LNCaP clone FGC (cell line): ENCODE results near the gene HOXC9.

Source experiments
- DNase-seq: peaks from one replicate; pipeline ENCODE4 v3.0.0-alpha.2; 2011; ENCODE audit warnings: low read depth
- H3K4me3 ChIP-seq: 2 replicates; pipeline ENCODE4 v1.5.1; 2011; ENCODE audit warnings: mild to moderate bottlenecking, low read depth, low read length, control low read depth
- TF ChIP-seq, protein P1 (sequence below): IDR thresholded peaks from 2 replicates; pipeline ENCODE4 v1.5.1; 2012; ENCODE audit warnings: mild to moderate bottlenecking; ENCODE audit not compliant: control insufficient read depth, insufficient read depth; ENCODE audit errors: extremely low read depth

The HOXC9 gene

DNA sequence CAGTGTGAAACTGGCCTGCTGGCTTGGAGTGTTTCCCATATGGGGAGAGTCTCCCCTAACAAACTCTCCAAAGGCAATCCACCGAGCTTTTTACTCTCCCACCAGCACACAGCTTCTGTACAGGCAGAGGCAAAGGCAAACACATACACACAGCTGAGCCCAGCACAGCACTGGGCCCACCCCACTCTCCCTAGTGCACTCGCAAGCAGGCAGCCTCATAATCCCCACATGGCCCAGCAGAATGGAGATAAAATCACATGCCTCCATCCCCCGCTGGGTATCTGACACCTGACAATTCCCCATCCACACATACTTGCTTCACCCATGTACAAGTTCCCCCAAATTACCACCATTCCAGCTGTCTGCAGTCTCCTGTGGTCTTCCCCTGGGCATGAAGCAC lies 41.8 kb upstream of the HOXC9 start:
- no peak for DNase-seq
- TF ChIP-seq, protein P1, sequence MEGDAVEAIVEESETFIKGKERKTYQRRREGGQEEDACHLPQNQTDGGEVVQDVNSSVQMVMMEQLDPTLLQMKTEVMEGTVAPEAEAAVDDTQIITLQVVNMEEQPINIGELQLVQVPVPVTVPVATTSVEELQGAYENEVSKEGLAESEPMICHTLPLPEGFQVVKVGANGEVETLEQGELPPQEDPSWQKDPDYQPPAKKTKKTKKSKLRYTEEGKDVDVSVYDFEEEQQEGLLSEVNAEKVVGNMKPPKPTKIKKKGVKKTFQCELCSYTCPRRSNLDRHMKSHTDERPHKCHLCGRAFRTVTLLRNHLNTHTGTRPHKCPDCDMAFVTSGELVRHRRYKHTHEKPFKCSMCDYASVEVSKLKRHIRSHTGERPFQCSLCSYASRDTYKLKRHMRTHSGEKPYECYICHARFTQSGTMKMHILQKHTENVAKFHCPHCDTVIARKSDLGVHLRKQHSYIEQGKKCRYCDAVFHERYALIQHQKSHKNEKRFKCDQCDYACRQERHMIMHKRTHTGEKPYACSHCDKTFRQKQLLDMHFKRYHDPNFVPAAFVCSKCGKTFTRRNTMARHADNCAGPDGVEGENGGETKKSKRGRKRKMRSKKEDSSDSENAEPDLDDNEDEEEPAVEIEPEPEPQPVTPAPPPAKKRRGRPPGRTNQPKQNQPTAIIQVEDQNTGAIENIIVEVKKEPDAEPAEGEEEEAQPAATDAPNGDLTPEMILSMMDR = no peak
- H3K4me3 ChIP-seq = no peak overlapping the region

- H3K4me3 ChIP-seq = no peak overlapping the region
- DNase-seq = no peak
- TF ChIP-seq, protein P1 = no peak
Observed at GRCh38 chr12:53959314-53959713, 40.6 kb upstream of the HOXC9 start.

- TF ChIP-seq, protein P1 = no peak
- DNase-seq = no peak
- H3K4me3 ChIP-seq = no peak overlapping the region
Observed at GRCh38 chr12:53960187-53961024, 39.6 kb upstream of the HOXC9 start.

DNA sequence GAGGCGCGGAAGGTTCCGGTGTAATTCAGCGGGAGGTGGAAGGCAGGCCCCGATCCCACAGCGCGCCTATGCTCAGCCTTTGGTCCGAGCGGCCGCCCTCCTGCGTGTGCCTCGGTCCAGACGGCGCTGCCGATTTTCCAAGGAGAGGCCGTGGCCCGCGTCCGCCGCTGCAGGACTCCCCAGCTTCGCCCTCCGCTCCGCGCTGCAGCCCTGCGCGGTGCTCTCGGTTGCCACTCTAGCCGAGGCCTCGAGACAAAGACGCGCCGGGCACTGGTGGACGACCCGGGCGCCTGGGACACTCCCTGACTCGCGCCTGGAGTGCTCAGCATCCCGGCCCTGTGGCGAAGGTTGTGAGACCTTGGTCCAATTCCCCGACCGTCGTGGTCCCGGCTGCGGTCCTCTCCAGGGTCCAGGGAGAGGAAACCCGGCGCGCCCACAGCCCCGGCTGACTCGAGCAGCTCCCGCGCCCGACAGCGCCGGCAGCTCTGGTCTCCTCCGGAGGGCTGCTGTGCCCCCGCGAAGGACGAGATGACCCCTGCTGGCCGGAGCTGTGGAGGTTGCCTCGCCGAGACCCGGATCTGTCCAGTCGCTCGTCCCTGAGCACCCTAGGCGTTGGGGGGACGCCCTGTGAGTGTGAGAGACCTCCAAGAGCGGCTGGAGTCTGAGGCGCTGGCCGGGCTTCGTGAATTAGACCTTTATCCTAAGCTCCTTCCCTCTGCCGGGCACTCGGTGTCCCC lies 38.8 kb upstream of the HOXC9 start:
- no peak for DNase-seq
- H3K4me3 ChIP-seq = no peak overlapping the region
- TF ChIP-seq, protein P1 = no peak

GRCh38 chr12:53963005-53963404 lies 37.0 kb upstream of the HOXC9 start:
- H3K4me3 ChIP-seq = no peak overlapping the region
- no peak for DNase-seq

DNA sequence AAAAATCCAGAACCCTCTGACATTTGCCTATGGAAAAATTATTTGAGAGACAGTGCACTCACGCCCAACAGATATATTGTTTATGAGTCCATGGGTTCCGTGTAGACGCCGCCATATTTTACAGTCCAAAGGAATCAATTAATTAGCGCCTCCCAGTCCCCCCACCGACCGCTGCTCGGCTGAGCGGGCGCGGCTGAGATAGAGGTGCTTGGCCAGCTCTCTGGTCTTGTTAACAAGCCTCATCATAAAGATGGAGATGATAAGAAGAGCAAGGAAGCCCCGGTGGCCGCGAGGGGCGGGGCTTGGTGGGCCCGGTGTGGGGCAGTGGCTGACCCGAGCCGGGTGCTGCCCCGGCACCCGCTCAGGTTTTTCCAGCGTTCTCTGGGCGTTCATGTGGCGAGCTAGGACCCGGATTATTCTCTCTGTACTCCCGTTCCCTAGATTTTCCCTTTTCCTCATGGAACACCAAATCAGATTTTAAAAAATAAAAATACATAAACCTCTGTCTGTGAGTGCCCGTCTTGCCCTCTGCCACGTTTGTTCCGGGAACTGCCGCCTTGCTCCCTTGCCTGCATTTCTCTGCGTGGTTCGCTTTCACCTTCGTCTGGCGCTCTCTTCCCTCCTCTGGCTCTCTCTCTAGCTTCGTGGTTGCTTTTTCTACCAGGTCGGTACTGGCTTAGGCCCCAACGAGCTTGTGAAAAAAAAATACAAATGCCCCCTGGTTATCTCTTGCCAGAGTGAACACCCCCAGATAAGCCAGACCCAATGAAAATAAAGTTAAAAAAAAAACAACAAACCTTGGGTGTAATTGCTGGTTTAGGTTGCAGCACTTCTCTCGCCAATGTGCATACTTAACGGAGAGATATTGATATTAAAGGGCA lies 36.3 kb upstream of the HOXC9 start:
- no peak overlapping the region for H3K4me3 ChIP-seq
- TF ChIP-seq, protein P1 = no peak
- no peak for DNase-seq

More at GRCh38 chr12:53963005-53963404, 37.0 kb upstream of the HOXC9 start:
- TF ChIP-seq, protein P1 = no peak
